A673 (cell line): ENCODE measurements around the gene EML3. TPM values are rescaled to one million over a fixed set of nuclear protein-coding genes. Genes with fewer than 3 reads are reported as not detected.

Source experiments
- BruUV-seq: library from RNA; stranded (reverse); fragments of 400-500 nt; replicated peaks from 2 replicates; lab custom pipeline; 2021; lab: Mats Ljungman, UMichigan
- CTCF ChIA-PET: fragments of 300-600 bp; sonication (Branson Sonifier 250); formaldehyde crosslinking; loops from one replicate; lab custom pipeline; 2022; ENCODE audit warnings: antibody characterized with exemption; lab: Charles Lee
- POLR2A ChIA-PET: fragments of 300-600 bp; sonication (Branson Sonifier 250); formaldehyde crosslinking; loops from one replicate; lab custom pipeline; 2022; ENCODE audit warnings: antibody characterized with exemption; ENCODE audit not compliant: low non-redundant PET; lab: Charles Lee
- DNase-seq: peaks from one replicate; pipeline ENCODE4 v3.0.0-alpha.2; 2015; ENCODE audit warnings: low spot score
- H3K27ac ChIP-seq: fragments of 200-600 bp; sonication (generic); 2 replicates; pipeline ENCODE4 v1.5.1; 2016; ENCODE audit warnings: mixed run types, low read depth, mild to moderate bottlenecking, mixed read lengths, antibody characterized with exemption, low read length; ENCODE audit not compliant: poor library complexity, severe bottlenecking
- H3K27me3 ChIP-seq: fragments of 200-600 bp; sonication (generic); replicated peaks from 2 replicates; pipeline ENCODE4 v1.6.1; 2017; ENCODE audit warnings: mixed run types, low read depth, mild to moderate bottlenecking, mixed read lengths, antibody characterized with exemption, low read length; ENCODE audit not compliant: insufficient read depth, poor library complexity
- H3K36me3 ChIP-seq: fragments of 200-600 bp; sonication (generic); 2 replicates; pipeline ENCODE4 v1.6.1; 2016; ENCODE audit warnings: mixed run types, mild to moderate bottlenecking, mixed read lengths, antibody characterized with exemption, low read length; ENCODE audit not compliant: insufficient read depth, poor library complexity, severe bottlenecking
- H3K4me1 ChIP-seq: fragments of 200-600 bp; sonication (generic); 2 replicates; pipeline ENCODE4 v1.6.1; 2017; ENCODE audit warnings: mixed run types, mild to moderate bottlenecking, mixed read lengths, antibody characterized with exemption, low read length; ENCODE audit not compliant: insufficient read depth, poor library complexity, severe bottlenecking
- H3K4me3 ChIP-seq: fragments of 200-600 bp; sonication (generic); 2 replicates; pipeline ENCODE4 v1.5.1; 2016; ENCODE audit warnings: low read depth, mixed run types, mild to moderate bottlenecking, mixed read lengths, low read length; ENCODE audit not compliant: poor library complexity, severe bottlenecking
- H3K9me3 ChIP-seq: fragments of 200-600 bp; sonication (generic); 2 replicates; pipeline ENCODE4 v1.6.1; 2016; ENCODE audit warnings: mixed run types, low read depth, mild to moderate bottlenecking, mixed read lengths, antibody characterized with exemption, low read length; ENCODE audit not compliant: poor library complexity, severe bottlenecking
- EZH2 ChIP-seq: fragments of 200-600 bp; sonication (generic); IDR thresholded peaks from 2 replicates; pipeline ENCODE4 v1.6.1; 2017; ENCODE audit warnings: borderline replicate concordance, low read depth, mild to moderate bottlenecking, mixed read lengths, antibody characterized with exemption, low read length; ENCODE audit not compliant: poor library complexity, severe bottlenecking
- intact Hi-C: fragments of 100-400 bp; cut with micrococcal nuclease; formaldehyde crosslinking; loops from one replicate; pipeline ENCODE4 v1.10.0; 2022; ENCODE audit not compliant: unreplicated experiment
- total RNA-seq: library from RNA; stranded (reverse); gene quantifications from 2 replicates; pipeline ENCODE4 v1.2.3, GENCODE V29; 2021
- TF ChIP-seq, protein P1 (sequence below): fragments of 300-800, 200-600 bp; sonication (generic); conservative IDR thresholded peaks from 2 replicates; pipeline ENCODE4 v1.5.1; 2017; ENCODE audit warnings: low read depth, mild to moderate bottlenecking, antibody characterized with exemption, low read length, moderate library complexity, mixed read lengths

EML3 gene
- total RNA-seq, 1 experiment from 2014 or later, result 21.3 TPM

DNA sequence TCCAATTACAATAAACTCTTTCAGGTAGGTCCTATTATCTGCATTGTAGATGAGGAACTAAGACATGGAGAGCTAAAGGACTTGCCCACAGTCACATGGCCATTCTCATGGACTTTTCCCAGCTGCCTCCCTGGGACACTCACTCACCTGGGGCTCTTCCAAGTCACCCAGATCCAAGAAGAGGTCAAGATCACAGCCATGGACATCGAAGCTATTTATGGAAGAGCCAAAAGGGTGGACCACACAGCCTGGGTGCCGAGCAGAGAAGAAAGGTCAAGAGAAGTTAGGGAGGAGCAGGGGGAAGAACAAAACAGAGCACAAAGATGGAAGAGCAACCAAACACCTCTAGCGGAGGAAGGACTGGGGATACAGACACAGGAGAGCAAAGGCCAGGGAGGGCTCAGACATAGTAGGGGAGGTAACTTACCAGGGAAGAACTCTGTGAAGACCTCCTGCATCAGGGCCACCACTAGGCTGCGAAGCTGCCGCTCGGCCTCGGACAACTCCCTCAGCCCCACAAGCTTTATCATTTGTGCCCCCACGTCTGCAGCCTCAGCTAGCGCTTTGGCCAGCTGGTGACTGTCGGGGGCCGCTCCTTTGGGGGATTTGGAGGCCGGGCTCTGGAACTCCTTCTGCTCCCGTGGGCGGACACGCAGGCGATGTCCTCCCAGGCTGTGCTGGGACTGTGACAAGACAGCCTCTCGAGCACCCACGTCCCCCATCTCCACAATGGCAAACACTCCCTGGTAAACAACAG is 31.4 kb downstream of the EML3 start:
- no peaks in the 10 kb centered on the region for H3K9me3 ChIP-seq
- no peak for DNase-seq
- BruUV-seq, result no TSS peak
- no peak overlapping the region for H3K4me3 ChIP-seq
- H3K27me3 ChIP-seq, result no peaks in the 10 kb centered on the region
- no peak overlapping the region for H3K27ac ChIP-seq
- ChIA-PET CTCF (no interaction called here), POLR2A (no interaction called here)
- intact Hi-C loops, result no loop called here
- no peaks in the 10 kb centered on the region for H3K4me1 ChIP-seq
- H3K36me3 ChIP-seq, result peaks cover 64% of the 10 kb centered on the region
- no peak for TF ChIP-seq EZH2
- TF ChIP-seq, protein P1, sequence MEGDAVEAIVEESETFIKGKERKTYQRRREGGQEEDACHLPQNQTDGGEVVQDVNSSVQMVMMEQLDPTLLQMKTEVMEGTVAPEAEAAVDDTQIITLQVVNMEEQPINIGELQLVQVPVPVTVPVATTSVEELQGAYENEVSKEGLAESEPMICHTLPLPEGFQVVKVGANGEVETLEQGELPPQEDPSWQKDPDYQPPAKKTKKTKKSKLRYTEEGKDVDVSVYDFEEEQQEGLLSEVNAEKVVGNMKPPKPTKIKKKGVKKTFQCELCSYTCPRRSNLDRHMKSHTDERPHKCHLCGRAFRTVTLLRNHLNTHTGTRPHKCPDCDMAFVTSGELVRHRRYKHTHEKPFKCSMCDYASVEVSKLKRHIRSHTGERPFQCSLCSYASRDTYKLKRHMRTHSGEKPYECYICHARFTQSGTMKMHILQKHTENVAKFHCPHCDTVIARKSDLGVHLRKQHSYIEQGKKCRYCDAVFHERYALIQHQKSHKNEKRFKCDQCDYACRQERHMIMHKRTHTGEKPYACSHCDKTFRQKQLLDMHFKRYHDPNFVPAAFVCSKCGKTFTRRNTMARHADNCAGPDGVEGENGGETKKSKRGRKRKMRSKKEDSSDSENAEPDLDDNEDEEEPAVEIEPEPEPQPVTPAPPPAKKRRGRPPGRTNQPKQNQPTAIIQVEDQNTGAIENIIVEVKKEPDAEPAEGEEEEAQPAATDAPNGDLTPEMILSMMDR, result no peak

DNA sequence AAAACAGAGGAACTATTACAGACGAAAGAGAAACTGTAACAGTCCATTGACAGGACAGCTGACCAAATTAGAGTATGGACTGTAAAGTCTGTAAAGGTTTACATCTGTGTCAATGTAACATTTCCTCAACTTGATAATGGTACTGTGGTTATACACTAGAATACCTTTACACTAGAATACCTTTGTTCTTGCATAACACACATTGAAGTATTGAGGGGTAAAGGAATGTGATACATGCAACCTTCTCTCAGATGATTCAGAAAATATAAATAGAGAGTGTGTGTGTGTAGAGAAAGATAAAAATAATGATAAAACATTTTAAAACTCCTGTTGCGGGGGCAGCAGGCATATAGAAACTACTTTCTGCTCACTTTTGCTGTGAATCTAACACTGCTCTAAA is 33.3 kb downstream of the EML3 start:
- POLR2A ChIA-PET, result no interaction called here
- BruUV-seq, result no TSS peak
- Histone ChIP-seq H3K4me3 (no peak overlapping the region), H3K9me3 (no peaks in the 10 kb centered on the region), H3K4me1 (peaks cover 9% of the 10 kb centered on the region), H3K27me3 (no peaks in the 10 kb centered on the region), H3K27ac (no peak overlapping the region), H3K36me3 (peaks cover 56% of the 10 kb centered on the region)
- DNase-seq, result no peak
- CTCF ChIA-PET, result no interaction called here
- intact Hi-C loops, result no loop called here
- TF ChIP-seq EZH2, result no peak
- TF ChIP-seq, protein P1, result no peak

DNA sequence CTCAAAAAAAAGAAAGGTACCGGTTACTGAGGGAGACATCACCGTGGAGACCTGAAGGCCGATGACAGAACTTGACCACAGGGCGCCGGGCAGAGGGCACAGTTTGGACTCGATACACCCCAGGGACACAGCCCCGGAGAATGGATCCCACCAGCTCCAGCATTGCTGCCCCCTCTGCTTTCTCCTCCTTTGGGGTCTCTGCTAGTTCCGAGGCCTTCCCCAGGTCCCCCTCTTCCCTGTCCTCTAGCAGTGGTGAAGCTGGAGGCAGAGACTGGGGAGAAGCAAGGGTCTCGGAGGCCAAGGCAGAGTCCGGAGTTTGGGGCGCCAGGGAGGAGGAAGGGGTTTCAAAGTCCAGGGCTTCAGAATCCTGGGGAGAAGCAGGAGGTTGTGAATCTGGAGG is 34.0 kb downstream of the EML3 start:
- H3K27me3 ChIP-seq, result no peaks in the 10 kb centered on the region
- BruUV-seq, result no TSS peak
- no peak overlapping the region for H3K27ac ChIP-seq
- ChIA-PET CTCF (no interaction called here), POLR2A (no interaction called here)
- H3K4me1 ChIP-seq, result peaks cover 9% of the 10 kb centered on the region
- DNase-seq, result no peak
- H3K36me3 ChIP-seq, result peaks cover 50% of the 10 kb centered on the region
- H3K4me3 ChIP-seq, result no peak overlapping the region
- intact Hi-C loops, result no loop called here
- no peaks in the 10 kb centered on the region for H3K9me3 ChIP-seq
- no peak for TF ChIP-seq EZH2
- TF ChIP-seq, protein P1, result no peak
